Uterus (tissue), 2 donors: ENCODE results near the gene FKBP2.

Source experiments
- CTCF ChIP-seq, 4 experiments: fragments of 200-600 bp in 2 of 4; fragments of 450-650 bp in 2 of 4; sonication (generic) in 2 of 4; IDR thresholded peaks; one replicate each; pipeline ENCODE4 v1.5.1; 2016 to 2019; ENCODE audit warnings: antibody characterized with exemption in 4 of 4, mild to moderate bottlenecking in 2 of 4, moderate library complexity in 1 of 4
- POLR2A ChIP-seq, 2 donors: fragments of 450-650 bp; IDR thresholded peaks; one replicate each; pipeline ENCODE4 v1.6.1; 2016; ENCODE audit warnings: antibody characterized with exemption in 2 of 2, mild to moderate bottlenecking in 1 of 2, moderate library complexity in 1 of 2

DNA sequence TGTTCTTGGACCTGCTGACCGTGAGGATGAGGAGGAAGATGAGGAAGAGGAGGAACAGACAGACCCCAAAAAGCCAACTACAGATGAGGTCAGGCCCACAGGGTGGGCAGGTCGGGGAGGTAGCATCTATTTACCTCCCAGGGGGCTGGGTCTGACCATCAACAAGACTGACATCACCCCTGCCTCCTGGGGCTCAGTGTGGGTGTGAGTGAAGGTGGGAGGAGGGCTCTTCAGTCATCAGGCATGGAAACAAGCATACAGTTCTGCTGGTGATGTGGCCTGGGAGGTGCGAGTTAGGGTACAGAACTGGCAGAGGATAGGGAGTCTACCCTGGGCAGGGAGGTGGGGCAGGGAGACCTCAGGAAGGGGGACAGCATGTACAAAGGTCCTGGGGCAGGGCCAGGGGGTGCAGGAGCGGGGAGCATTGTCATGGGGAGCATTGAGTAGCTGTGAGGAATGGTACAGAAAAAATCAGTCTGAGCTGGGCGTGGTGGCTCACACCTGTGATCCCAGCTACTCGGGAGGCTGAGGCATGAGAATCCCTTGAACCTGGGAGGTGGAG is 19.3 kb downstream of the FKBP2 start:
- no peak for TF ChIP-seq CTCF (IDR thresholded peaks at IDR 0.05)
- TF ChIP-seq POLR2A (IDR thresholded peaks at IDR 0.05) = no peak
